CD4-positive, CD25-positive, alpha-beta regulatory T cell (primary cell): ENCODE data around the gene NGF. TPM values are rescaled to one million over a fixed set of nuclear protein-coding genes. Genes with fewer than 3 reads are reported as not detected.
"Not testable (repeated sequence)": the region's sequence is repeated elsewhere in the genome, so short reads cannot be mapped to it uniquely, and the experiment has no call there.

Source experiments
- ATAC-seq, 2 donors: fragments of 150-1000 bp; cut with Tn5 transposase; one replicate each; pipeline ENCODE4 v1.10.0; 2021; ENCODE audit warnings: low read depth in 2 of 2, moderate number of reproducible peaks in 2 of 2, moderate library complexity in 1 of 2
- DNase-seq, 3 donors: peaks; one replicate each; pipeline versions ENCODE4 v3.0.0 to v3.0.0-alpha.2; 2012 to 2022; ENCODE audit warnings: mixed read lengths in 1 of 3
- H3K27ac ChIP-seq: one replicate; pipeline ENCODE4 v1.7.0; 2013; ENCODE audit warnings: mild to moderate bottlenecking, low read length; ENCODE audit not compliant: insufficient read depth, poor library complexity, severe bottlenecking
- H3K27me3 ChIP-seq: one replicate; pipeline ENCODE4 v1.7.0; 2013; ENCODE audit warnings: low read length; ENCODE audit not compliant: control insufficient read depth, insufficient read depth
- H3K36me3 ChIP-seq: one replicate; pipeline ENCODE4 v1.7.0; 2013; ENCODE audit warnings: mild to moderate bottlenecking, low read length, moderate library complexity; ENCODE audit not compliant: control insufficient read depth, insufficient read depth
- H3K4me1 ChIP-seq: 2 replicates; pipeline ENCODE4 v1.7.0; 2013; ENCODE audit warnings: mild to moderate bottlenecking, low read length; ENCODE audit not compliant: insufficient read depth, control insufficient read depth, poor library complexity, severe bottlenecking
- H3K4me3 ChIP-seq: one replicate; pipeline ENCODE4 v1.7.0; 2013; ENCODE audit warnings: low read depth, mild to moderate bottlenecking, low read length, moderate library complexity
- H3K9me3 ChIP-seq, 2 experiments: 1 replicate in 1 of 2; 2 replicates in 1 of 2; pipeline ENCODE4 v1.7.0; 2013; ENCODE audit warnings: low read length in 2 of 2, mild to moderate bottlenecking in 1 of 2, moderate library complexity in 1 of 2; ENCODE audit not compliant: control insufficient read depth in 2 of 2
- H3K27ac Mint-ChIP-seq, 3 donors: one replicate each; pipeline ENCODE4 v1.8.0; 2020 to 2022; ENCODE audit warnings: mild to moderate bottlenecking in 3 of 3, mixed read lengths in 3 of 3, moderate library complexity in 2 of 3
- H3K27me3 Mint-ChIP-seq: one replicate; pipeline ENCODE4 v1.8.0; 2022; ENCODE audit warnings: mild to moderate bottlenecking, mixed read lengths
- H3K36me3 Mint-ChIP-seq: one replicate; pipeline ENCODE4 v1.8.0; 2020; ENCODE audit warnings: mixed read lengths
- H3K4me1 Mint-ChIP-seq, 4 donors: one replicate each; pipeline ENCODE4 v1.8.0; 2020 to 2022; ENCODE audit warnings: mixed read lengths in 4 of 4, mild to moderate bottlenecking in 1 of 4
- H3K4me3 Mint-ChIP-seq, 4 donors: one replicate each; pipeline ENCODE4 v1.8.0; 2020 to 2022; ENCODE audit warnings: mild to moderate bottlenecking in 4 of 4, mixed read lengths in 4 of 4, moderate library complexity in 3 of 4
- H3K9me3 Mint-ChIP-seq, 7 donors: one replicate each; pipeline ENCODE4 v1.8.0; 2020 to 2022; ENCODE audit warnings: mixed read lengths in 7 of 7, mild to moderate bottlenecking in 3 of 7, moderate library complexity in 2 of 7
- polyA plus RNA-seq, 4 donors: library from polyadenylated mRNA; unstranded; fragments of 300-500 nt; fragmentation: Illumina TruSeq; gene quantifications; one replicate each; pipeline ENCODE4 v1.2.3, GENCODE V29; 2021
- total RNA-seq: library from RNA; stranded (reverse); gene quantifications from one replicate; pipeline ENCODE4 v1.2.3, GENCODE V29; 2022

NGF gene
- total and polyA plus RNA-seq, 5 donors from 2014 or later: not detected

DNA sequence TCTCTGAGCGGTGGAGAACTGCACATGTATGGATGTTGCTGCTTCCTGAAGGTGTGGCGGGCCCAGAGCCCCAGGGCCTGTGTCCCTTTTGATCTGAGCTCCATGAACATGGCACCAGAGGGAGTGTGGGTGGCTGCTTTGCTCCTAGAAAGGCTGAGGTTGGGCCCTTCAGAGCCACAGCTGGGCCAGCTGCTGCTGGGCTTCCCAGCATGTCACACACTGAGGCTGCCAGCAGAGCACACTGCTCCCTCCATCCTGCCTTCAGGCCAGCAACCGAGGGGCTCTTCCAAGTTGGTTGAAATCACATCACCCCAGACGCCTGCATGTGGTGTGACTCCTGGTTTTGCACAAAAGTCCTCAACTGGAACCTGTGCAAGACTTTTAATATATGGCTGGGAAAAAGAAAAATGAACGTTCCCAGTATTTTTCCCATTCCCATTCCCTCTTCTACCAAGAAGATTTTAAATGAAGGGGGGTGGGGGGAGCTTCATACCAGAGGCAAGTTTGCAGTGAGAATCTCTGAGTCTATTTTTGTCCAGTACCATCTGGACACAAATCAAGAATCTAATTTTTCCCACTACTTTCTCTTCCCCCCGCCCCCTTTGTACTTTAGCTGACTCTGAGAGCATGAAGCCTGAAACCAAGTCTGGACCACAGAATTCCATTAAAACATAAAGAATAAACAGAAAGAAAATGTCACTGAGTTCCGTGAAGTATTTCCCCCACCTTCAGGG is 26.2 kb upstream of the NGF start:
- ATAC-seq: no peak
- no peaks in the 10 kb centered on the region for H3K36me3 Mint-ChIP-seq
- Histone ChIP-seq H3K9me3 (no peaks in the 10 kb centered on the region), H3K27me3 (no peaks in the 10 kb centered on the region), H3K4me3 (no peak overlapping the region), H3K36me3 (no peaks in the 10 kb centered on the region), H3K4me1 (no peaks in the 10 kb centered on the region), H3K27ac (no peak overlapping the region)
- H3K27me3 Mint-ChIP-seq: no peaks in the 10 kb centered on the region
- DNase-seq: no peak
- H3K4me1 Mint-ChIP-seq: no peaks in the 10 kb centered on the region
- H3K9me3 Mint-ChIP-seq: peaks cover 0 to 6% (median 0%) of the 10 kb centered on the region in 7 donors
- no peak overlapping the region for H3K4me3 Mint-ChIP-seq
- H3K27ac Mint-ChIP-seq: peak overlapping the region in 1 of 3 donors; percentile 32

DNA sequence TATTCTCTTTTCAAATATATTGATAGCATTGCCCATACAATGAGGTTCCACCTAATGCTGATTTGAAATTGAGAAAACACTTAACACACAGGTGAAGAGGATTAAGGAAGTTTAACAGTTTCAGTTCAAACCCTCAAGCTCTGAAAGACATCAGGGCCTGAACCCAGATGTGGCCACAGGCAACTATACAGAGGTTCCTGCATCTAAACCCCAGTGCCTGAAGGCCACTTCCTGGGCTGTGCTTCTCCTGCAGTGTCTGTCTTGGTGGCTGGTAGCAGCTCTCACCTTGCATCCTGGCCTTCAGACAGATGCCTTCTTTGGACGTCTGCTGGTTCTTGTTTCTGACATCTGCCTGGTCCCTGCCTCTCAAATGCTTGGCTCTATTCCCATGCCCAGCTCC is 25.1 kb upstream of the NGF start:
- peaks cover 0 to 12% (median 2%) of the 10 kb centered on the region in 7 donors for H3K9me3 Mint-ChIP-seq
- H3K27me3 Mint-ChIP-seq: peaks cover 5% of the 10 kb centered on the region
- H3K27ac Mint-ChIP-seq: no peak overlapping the region

DNA sequence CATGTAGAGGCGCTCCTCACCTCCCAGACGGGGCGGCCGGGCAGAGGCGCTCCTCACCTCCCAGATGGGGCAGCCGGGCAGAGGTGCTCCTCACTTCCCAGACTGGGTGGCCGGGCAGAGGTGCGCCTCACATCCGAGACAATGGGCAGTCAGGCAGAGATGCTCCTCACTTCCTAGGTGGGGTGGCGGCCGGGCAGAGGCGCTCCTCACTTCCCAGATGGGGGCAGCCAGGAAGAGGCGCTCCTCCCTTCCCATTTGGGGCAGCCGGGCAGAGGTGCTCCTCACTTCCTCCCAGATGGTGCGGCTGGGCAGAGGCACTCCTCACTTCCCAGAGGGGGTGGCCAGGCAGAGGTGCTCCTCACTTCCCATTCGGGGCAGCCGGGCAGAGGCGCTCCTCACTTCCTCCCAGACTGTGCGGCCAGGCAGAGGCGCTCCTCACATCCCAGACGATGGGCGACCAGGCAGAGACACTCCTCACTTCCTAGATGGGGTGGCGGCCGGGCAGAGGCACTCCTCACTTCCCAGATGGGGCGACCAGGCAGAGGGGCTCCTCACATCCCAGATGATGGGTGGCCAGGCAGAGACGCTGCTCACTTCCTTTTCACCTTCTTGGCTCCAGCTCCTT is 22.6 kb upstream of the NGF start:
- not testable (repeated sequence) for H3K4me1 Mint-ChIP-seq, H3K4me1 ChIP-seq, H3K27me3 ChIP-seq, H3K36me3 ChIP-seq, ATAC-seq, H3K9me3 ChIP-seq, H3K4me3 Mint-ChIP-seq, H3K4me3 ChIP-seq, H3K36me3 Mint-ChIP-seq, H3K27ac ChIP-seq, DNase-seq
- Mint-ChIP-seq H3K27me3 (peaks cover 14% of the 10 kb centered on the region), H3K27ac (peak overlapping the region in 1 of 3 donors; percentile 38), H3K9me3 (peaks cover 0 to 12% (median 0%) of the 10 kb centered on the region in 7 donors)

More for the DNA sequence above, 25.1 kb upstream of the NGF start:
- Histone ChIP-seq H3K4me1 (no peaks in the 10 kb centered on the region), H3K4me3 (no peak overlapping the region), H3K9me3 (no peaks in the 10 kb centered on the region), H3K27me3 (no peaks in the 10 kb centered on the region), H3K27ac (no peak overlapping the region), H3K36me3 (no peaks in the 10 kb centered on the region)
- Mint-ChIP-seq H3K4me1 (no peaks in the 10 kb centered on the region), H3K36me3 (no peaks in the 10 kb centered on the region), H3K4me3 (no peak overlapping the region)
- no peak for ATAC-seq
- DNase-seq: no peak

DNA sequence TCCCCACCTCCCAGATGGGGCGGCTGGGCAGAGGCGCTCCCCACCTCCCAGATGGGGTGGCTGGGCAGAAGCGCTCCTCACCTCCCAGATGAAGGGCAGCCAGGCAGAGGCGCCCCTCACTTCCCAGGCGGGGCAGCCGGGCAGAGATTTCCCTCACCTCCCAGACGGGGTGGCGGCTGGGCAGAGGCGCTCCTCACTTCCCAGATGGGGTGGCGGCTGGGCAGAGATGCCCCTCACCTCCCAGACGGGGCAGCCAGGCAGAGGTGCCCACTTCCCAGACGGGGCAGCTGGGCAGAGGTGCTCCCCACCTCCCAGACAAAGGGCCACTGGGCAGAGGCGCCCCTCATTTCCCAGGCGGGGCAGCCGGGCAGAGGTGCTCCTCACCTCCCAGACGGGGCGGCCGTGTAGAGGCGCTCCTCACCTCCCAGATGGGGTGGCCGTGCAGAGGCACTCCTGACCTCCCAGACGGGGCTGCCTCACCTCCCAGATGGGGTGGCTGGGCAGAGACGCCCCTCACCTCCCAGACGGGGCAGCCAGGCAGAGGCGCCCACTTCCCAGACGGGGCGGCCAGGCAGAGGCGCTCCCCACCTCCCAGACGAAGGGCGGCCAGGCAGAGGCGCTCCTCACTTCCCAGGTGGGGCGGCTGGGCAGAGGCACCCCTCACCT is 21.9 kb upstream of the NGF start:
- H3K27ac ChIP-seq, H3K36me3 ChIP-seq: not testable (repeated sequence)

DNA sequence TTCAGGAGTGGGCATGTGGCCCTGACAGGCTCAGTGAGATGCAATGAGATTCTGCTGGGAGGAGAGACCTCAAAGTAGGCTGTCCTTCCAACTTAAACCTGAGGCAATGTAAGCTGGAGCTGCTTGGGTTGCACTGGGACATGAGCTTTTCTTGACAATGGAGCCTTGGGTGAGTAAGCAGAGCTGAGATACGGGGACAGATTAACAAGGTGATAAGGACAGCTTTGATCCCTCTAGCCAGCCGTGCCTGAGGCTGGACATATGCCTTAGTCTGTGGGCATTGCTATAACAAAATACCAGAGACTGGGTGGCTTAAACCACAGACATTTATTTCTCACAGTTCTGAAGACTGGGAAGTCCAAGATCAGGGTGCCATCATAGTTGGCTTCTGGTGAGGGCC is 18.3 kb upstream of the NGF start:
- Mint-ChIP-seq H3K27me3 (peaks cover 21% of the 10 kb centered on the region), H3K4me1 (no peaks in the 10 kb centered on the region), H3K36me3 (no peaks in the 10 kb centered on the region), H3K9me3 (peaks cover 0 to 6% (median 2%) of the 10 kb centered on the region in 7 donors), H3K4me3 (no peak overlapping the region), H3K27ac (no peak overlapping the region)
- no peak for DNase-seq
- Histone ChIP-seq H3K4me1 (no peaks in the 10 kb centered on the region), H3K4me3 (no peak overlapping the region), H3K36me3 (no peaks in the 10 kb centered on the region), H3K9me3 (no peaks in the 10 kb centered on the region), H3K27me3 (no peaks in the 10 kb centered on the region), H3K27ac (no peak overlapping the region)
- no peak for ATAC-seq

More for the DNA sequence above, 21.9 kb upstream of the NGF start:
- not testable (repeated sequence) for H3K9me3 ChIP-seq, H3K4me3 ChIP-seq, H3K36me3 Mint-ChIP-seq, H3K4me1 ChIP-seq, H3K4me3 Mint-ChIP-seq, H3K27ac Mint-ChIP-seq, DNase-seq, H3K27me3 ChIP-seq, ATAC-seq, H3K4me1 Mint-ChIP-seq
- peaks cover 0 to 12% (median 0%) of the 10 kb centered on the region in 7 donors for H3K9me3 Mint-ChIP-seq
- H3K27me3 Mint-ChIP-seq: peaks cover 14% of the 10 kb centered on the region

DNA sequence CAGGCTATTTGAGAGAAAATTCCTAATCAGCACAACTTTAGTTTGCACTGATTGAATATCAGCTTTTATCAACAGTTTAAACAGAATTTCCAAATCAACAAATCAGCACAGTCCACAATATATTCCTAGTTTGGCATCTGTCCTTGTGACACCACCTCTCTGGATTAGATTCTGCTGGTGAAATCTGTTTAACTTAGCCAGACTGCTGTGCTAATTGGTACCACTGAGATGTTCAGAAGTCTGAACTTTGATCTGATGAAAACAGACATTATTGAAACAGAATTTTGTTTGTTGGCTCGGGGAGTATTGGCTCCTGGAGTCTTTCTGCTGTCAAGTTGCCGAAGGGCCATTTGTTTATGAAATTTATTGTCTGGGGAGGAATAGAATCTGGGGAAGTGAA is 17.0 kb upstream of the NGF start:
- Mint-ChIP-seq H3K9me3 (peaks cover 0 to 6% (median 0%) of the 10 kb centered on the region in 7 donors), H3K4me3 (no peak overlapping the region), H3K36me3 (no peaks in the 10 kb centered on the region), H3K4me1 (no peaks in the 10 kb centered on the region), H3K27ac (peak overlapping the region in 1 of 3 donors; percentile 43), H3K27me3 (peaks cover 21% of the 10 kb centered on the region)
- no peaks in the 10 kb centered on the region for H3K4me1 ChIP-seq
- DNase-seq (no peak), ATAC-seq (no peak)
- H3K4me3 ChIP-seq: no peak overlapping the region
- no peaks in the 10 kb centered on the region for H3K36me3 ChIP-seq
- no peaks in the 10 kb centered on the region for H3K9me3 ChIP-seq
- H3K27me3 ChIP-seq: no peaks in the 10 kb centered on the region
- no peak overlapping the region for H3K27ac ChIP-seq

DNA sequence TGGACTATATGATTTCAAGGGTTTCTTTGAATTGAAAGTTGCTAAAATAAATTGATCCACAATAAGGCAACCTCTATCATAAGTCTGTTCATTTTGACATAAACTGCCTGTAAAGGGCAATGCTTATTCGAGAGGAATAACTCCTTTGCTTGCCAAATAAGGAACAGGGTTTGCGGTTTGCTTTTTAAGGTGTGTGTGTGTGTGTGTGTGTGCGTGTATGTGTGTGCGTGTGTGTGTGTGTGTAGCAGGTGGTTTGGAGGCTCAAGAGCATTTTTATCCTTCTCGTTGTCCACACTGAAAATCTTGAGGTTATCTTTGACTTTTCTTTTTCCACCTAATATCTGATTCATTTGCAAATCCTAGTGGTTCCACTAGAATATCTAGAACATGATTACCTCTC is 13.1 kb upstream of the NGF start:
- Mint-ChIP-seq H3K9me3 (peaks cover 0 to 2% (median 0%) of the 10 kb centered on the region in 7 donors), H3K4me3 (no peak overlapping the region), H3K36me3 (no peaks in the 10 kb centered on the region), H3K27me3 (peaks cover 8% of the 10 kb centered on the region), H3K27ac (no peak overlapping the region), H3K4me1 (no peaks in the 10 kb centered on the region)
- no peaks in the 10 kb centered on the region for H3K4me1 ChIP-seq
- ATAC-seq: no peak
- no peaks in the 10 kb centered on the region for H3K36me3 ChIP-seq
- H3K9me3 ChIP-seq: no peaks in the 10 kb centered on the region
- H3K27ac ChIP-seq: no peak overlapping the region
- no peak overlapping the region for H3K4me3 ChIP-seq
- H3K27me3 ChIP-seq: no peaks in the 10 kb centered on the region
- DNase-seq: no peak
